NCI-H2171 treated with DMSO at 0.1 percent for 48 hours (cell line): ENCODE measurements around the gene HMGN3.

Experiments
- DNase-seq: peaks from one replicate; lab custom pipeline; 2025; lab: John Stamatoyannopoulos, UW

HMGN3 gene

DNA sequence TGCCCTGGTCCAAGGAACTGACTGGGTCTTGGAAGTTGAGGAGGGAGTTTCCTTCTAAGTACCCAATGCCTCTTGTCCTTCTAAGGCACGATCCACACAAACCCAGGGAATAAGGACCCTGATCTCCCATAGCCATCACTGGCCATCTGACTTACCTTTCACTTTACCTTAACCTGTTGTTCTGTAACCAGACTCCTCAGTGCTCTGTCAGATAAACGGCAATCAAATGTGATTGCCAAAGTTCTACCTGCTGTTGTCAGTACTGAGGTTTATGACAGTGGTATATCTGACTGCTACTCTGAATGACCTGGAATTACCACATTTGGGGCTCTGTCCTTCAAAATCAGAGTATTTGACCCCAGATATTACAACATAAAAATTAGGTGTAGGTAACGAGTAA is 49.8 kb downstream of the HMGN3 start:
- DNase-seq, result no peak

DNA sequence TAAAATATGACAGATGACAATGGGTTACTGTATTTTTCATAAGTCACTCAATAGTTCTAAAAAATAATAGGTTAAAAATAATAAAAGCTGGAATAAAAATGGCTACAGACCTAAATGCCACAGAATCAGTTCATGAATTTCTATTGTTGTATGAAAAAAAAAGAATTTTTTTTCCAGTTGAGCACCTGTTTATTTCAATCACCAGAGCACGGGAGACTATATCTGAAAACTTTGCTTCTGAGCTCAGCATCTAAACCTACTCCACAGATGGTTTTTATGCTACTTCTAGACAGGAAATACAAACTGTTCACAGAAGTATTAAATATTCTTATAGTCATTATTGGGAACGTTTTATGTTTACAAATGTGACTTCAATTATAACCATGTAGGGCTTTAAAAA is 50.4 kb downstream of the HMGN3 start:
- DNase-seq, result no peak

DNA sequence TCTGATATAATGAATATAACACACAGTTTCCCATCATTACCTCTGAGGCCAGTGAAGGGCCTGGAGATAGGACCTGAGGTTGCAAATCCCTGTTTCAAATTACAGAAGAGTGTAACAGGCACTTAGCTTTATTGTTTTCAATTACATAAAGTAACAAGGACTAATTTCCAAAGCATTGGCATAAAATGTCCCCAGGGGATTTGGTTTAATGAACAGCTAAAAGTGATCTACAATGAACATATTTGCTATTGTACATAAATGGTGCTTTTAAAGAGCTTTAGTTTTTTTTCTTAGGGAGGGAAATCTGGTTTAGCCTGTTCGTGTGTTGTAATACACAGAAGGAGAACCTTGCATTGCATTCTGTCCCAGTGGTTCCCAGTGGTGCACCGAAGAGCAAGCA is 54.4 kb downstream of the HMGN3 start:
- no peak for DNase-seq

DNA sequence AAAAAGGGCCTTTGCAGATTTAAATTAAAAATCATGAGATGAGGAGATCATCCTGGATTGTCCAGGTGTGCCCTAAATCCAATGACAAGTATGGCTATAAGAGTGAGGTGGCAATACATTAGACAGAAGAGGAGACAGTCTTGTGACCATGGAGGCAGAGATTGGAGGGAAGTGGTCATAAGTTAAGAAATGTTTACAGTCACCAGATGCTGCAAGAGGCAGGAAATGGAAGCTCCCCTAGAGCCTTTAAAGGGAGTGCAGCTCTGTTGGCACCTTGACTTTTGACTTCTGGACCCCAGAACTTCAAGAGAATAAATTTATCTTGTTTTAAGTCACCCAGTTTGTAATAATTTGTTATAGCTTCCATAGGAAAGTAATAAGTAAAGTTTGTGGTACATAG is 61.1 kb downstream of the HMGN3 start:
- DNase-seq, result no peak

DNA sequence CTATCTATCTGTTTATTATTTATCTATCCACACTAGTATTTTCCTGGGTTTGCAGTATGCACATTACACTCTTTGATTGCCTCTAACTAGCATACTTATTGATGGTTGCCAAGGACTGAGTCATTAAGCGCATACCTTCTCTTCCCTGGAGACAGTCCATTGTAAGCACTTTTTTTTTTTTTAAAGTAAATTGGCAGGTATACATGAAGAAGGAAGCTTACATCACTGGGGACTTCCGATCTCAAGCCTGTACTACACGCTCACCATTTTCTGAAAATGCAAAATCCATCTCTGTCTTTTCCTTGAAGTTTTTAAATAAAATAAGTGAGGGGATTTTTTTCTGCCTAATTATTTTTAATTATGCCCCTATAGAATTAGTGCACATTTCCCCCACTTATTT is 63.5 kb downstream of the HMGN3 start:
- DNase-seq, result peak; percentile 63

DNA sequence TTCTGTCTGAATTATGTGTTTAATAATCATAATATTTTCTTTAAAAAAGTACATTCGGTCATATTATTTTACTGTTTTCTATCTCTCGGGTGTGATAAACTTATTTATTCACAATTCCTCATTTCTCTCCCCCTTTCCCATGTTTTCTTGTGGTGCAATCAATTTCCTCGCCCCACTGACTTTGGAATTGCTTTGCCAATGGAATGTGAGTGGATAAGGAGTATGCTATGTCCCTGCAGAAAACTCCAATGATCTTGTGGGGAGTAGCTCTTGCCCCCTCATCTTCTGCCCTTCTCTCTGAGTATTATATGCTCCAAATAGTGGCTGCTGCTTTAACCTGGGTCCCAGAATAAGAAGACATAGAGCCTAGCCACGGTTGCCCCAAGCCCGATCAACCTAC is 64.1 kb downstream of the HMGN3 start:
- DNase-seq, result no peak

DNA sequence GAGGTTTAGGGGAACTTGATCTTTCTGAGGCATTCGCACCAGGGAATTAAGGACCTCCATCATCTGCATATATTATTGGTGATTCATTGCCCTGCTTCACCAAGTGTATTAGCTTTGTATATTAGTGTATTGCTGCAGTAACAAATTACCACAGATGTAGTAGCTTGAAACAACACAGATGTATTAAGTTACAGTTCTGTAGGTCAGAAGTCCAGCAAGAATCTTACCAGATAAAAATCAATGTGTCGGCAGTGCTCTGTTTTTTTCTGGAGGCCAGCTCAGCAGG is 65.8 kb downstream of the HMGN3 start:
- DNase-seq, result no peak

DNA sequence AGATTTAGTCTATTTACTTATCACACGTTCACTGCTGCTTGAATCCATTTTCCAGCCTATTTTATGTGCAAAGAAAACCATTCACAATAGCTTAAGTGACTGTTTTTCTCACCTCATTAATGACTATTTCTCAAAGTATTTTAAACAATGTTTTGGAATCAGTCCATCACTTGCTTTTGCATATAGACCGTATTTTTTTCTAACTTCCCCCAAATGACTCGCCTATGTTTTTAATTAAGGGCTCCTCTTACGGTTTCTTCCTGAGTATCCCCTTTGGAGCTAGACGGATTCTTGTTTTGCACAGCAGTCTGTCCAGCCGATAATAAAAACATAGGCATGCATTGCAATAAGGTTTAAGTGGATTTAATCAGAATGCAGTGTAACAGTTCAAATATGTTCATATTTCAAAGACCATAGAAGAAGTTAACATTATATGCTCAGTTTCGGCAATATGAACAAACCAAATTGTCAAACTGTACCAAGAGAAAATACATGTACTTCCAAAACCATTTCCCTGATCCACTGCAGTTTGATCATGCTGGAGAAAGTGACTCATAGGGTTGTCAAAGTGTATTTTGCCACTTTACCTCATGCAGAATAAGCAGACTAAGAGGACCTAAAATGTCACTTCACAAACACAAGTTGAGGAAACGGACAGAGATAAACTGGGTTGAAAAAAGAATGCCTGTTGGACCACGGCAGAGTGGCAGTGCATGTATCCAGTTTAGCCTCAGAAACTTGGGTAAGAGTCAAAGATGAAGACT is 66.4 kb downstream of the HMGN3 start:
- DNase-seq, result no peak

DNA sequence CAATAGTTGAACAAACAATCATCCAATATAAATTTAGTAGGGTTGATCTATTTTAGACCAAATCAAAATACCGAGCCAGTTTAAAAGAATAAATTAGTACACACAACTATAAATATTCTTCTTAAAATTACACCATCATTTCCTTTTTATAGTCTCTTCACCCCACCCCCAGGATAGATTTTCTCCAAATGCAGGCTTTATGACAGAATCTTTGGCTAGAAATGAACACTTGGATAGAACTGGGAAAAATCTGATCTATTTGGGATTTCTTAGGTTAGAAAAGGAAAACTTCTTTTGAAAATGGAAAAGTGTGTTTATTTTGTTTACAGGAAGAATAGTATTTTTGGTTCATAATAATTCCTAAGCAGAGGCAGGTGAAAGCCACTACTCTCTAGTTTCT is 74.6 kb downstream of the HMGN3 start:
- no peak for DNase-seq

DNA sequence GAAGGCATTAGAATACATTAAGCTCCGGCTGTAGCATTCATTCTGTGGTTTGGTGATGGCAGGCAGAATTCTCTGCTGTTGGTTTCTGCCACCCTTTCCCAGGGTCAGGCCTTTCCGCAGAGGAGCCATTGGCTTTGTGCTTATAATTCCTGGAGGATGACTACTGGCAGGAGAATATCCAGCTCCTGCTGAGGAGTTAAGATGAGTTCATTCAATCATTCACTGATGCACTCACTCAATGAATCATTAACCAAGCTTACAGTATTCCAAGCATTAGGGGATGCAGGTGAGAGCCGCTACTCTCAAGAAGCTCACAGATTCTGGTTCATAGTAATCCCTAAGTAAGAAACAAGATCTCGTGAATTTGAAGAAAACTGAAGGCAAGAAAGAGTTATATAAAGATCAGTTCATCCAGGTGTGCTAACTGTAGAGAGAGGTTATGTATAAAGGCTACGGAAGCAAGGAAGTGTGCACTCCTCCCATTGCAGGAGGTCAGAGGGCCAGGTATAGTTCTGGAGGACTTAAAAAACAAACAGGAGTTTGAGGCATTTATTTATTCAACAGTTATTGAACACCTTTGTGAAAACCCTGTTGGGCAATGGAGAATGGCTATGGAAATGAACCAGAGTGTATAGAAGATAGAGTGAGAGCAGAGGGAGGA is 75.5 kb downstream of the HMGN3 start:
- DNase-seq, result no peak

DNA sequence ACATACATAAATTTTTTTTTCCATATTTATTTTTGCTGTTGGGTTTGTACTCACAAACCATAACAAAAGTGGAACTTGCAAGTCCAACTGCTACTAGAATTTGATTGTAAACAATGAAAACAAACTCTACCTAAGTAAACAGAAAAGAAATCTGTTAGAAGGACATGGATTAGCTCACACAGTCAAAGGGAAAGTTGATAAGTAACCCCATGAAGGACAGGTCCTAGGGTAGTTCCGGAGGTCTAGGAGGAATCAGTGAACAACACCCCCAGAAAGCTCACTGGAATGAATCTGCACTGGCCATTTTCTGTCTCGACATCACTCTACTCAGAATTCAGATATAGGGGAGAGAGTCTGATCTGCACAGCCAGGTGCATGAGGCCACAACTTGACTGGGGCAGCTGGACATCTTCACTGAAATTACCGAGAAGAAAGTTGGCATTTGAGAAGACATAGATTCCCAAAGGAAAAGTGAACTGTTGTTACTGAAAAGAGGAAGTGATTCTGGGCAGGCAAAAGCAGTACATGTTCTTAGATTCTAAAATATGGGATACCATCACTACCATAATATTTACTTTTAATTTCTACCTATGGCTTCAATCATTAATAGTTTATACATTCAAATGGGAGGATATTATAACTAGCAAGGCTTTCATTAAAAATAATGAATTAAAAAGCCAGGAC is 76.4 kb downstream of the HMGN3 start:
- DNase-seq, result no peak

DNA sequence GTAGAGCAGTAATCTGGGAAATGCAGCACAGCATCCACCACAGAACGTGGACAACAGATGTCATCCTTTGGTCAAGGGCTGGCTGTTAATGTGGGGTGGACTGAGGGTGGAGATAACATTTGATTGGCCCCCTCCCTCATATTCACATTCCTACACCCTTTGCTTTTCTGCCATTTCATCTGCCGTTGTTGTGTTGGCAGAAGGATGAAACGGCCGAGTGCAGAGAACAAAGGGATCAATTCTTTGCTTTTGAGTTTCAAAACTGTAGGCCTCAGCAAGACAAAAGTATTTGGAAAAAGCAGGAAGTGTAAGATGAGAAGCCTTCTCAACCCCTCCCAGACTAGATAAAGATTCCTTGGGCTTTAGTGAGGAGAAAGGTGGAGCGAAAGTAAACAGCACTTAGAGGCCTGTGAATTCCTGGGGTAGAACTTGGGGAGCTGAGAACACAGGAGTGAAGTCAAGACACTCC is 82.2 kb downstream of the HMGN3 start:
- DNase-seq, result no peak
